Measurements from ENCODE around the gene NPPC. TPM values are rescaled to one million over a fixed set of nuclear protein-coding genes. Genes with fewer than 3 reads are reported as not detected.
"Not testable (repeated sequence)": the region's sequence is repeated elsewhere in the genome, so short reads cannot be mapped to it uniquely, and the experiment has no call there.

NPPC gene
- polyA plus RNA-seq, 3 donors: not detected

DNA sequence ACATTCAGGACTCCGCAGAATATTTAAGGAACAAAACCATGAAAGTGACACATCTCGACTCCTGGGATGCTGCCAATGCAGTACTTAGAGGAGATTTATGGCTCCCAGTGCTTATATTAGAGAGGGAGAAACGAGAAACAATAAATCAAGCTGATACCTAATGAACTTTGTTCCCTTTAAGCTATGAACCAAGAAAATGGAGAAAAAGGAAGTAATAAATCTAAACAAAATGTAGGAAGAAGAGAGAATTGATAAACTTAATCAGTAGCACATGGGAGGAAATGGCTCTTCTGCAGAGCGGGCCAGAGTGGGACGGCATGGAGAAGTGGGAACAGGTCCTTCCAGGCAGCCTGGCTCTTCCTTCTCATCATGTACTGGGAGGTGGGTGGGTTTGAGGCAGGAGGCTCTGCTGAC, 42.7 kb downstream of the NPPC start:
- Histone ChIP-seq H3K79me2 (ENCODE audit: insufficient read depth, low read length) (no peaks in the 10 kb centered on the region), H3K27ac (ENCODE audit: low read depth in 1 of 2, low read length in 2 of 2) (no peak overlapping the region), H3K4me1 (ENCODE audit: control insufficient read depth in 1 of 2, insufficient read depth in 2 of 2, low read length in 2 of 2) (no peaks in the 10 kb centered on the region), H4K20me1 (ENCODE audit: insufficient read depth, low read length) (no peaks in the 10 kb centered on the region), H3K9me3 (replicated peaks in 1 of 2; ENCODE audit: control insufficient read depth in 1 of 2, insufficient read depth in 1 of 2, low read length in 2 of 2) (peaks cover 0 to 17% of the 10 kb centered on the region in 2 donors), H3K27me3 (ENCODE audit: control insufficient read depth in 2 of 2, insufficient read depth in 2 of 2, low read length in 2 of 2) (no peaks in the 10 kb centered on the region), H2AFZ (ENCODE audit: insufficient read depth, low read depth, low read length, poor library complexity, severe bottlenecking) (peak overlapping the region; percentile 33), H3K9ac (ENCODE audit: insufficient read depth, low read length, poor library complexity, severe bottlenecking) (no peak overlapping the region), H3K4me2 (replicated peaks; ENCODE audit: extremely low read depth, low read length, poor library complexity, severe bottlenecking) (no peak overlapping the region), H3K36me3 (replicated peaks in 1 of 2; ENCODE audit: control insufficient read depth in 1 of 2, insufficient read depth in 2 of 2, low read length in 2 of 2) (no peaks in the 10 kb centered on the region), H3K4me3 (replicated peaks in 1 of 3; ENCODE audit: low read depth in 2 of 3, low read length in 3 of 3) (no peak overlapping the region)
- Mint-ChIP-seq H3K4me1 (peaks cover 4% of the 10 kb centered on the region), H3K9me3 (peaks cover 2 to 18% (median 9%) of the 10 kb centered on the region in 7 donors), H3K4me3 (no peak overlapping the region), H3K36me3 (no peaks in the 10 kb centered on the region), H3K27ac (no peak overlapping the region), H3K27me3 (ENCODE audit: low read depth in 3 of 3) (peaks cover 6 to 12% (median 12%) of the 10 kb centered on the region in 3 donors)
- intact Hi-C loops (cut with micrococcal nuclease): no loop called here
- no CpG with 5 or more reads among the region's 5 CpGs for WGBS (ENCODE audit: insufficient coverage)
- no peak for TF ChIP-seq CTCF (IDR thresholded peaks at IDR 0.05)
- DNase-seq: no peak

GRCh38 chr2:231882646-231883045, 43.5 kb downstream of the NPPC start:
- Histone ChIP-seq H3K27me3 (ENCODE audit: control insufficient read depth in 2 of 2, insufficient read depth in 2 of 2, low read length in 2 of 2) (no peaks in the 10 kb centered on the region), H2AFZ (ENCODE audit: insufficient read depth, low read depth, low read length, poor library complexity, severe bottlenecking) (no peak overlapping the region), H3K4me2 (replicated peaks; ENCODE audit: extremely low read depth, low read length, poor library complexity, severe bottlenecking) (no peak overlapping the region), H3K79me2 (ENCODE audit: insufficient read depth, low read length) (no peaks in the 10 kb centered on the region), H3K4me1 (ENCODE audit: control insufficient read depth in 1 of 2, insufficient read depth in 2 of 2, low read length in 2 of 2) (no peaks in the 10 kb centered on the region), H3K4me3 (replicated peaks in 1 of 3; ENCODE audit: low read depth in 2 of 3, low read length in 3 of 3) (no peak overlapping the region), H3K36me3 (replicated peaks in 1 of 2; ENCODE audit: control insufficient read depth in 1 of 2, insufficient read depth in 2 of 2, low read length in 2 of 2) (no peaks in the 10 kb centered on the region), H3K27ac (ENCODE audit: low read depth in 1 of 2, low read length in 2 of 2) (no peak overlapping the region), H4K20me1 (ENCODE audit: insufficient read depth, low read length) (no peaks in the 10 kb centered on the region), H3K9me3 (replicated peaks in 1 of 2; ENCODE audit: control insufficient read depth in 1 of 2, insufficient read depth in 1 of 2, low read length in 2 of 2) (peaks cover 0 to 17% of the 10 kb centered on the region in 2 donors), H3K9ac (ENCODE audit: insufficient read depth, low read length, poor library complexity, severe bottlenecking) (no peak overlapping the region)
- H3K4me3 Mint-ChIP-seq: no peak overlapping the region
- TF ChIP-seq CTCF (IDR thresholded peaks at IDR 0.05): no peak
- H3K36me3 Mint-ChIP-seq: no peaks in the 10 kb centered on the region
- H3K4me1 Mint-ChIP-seq: peaks cover 4% of the 10 kb centered on the region
- WGBS (ENCODE audit: insufficient coverage): no CpG with 5 or more reads among the region's 7 CpGs
- intact Hi-C loops (cut with micrococcal nuclease): no loop called here
- H3K9me3 Mint-ChIP-seq: peaks cover 2 to 18% (median 9%) of the 10 kb centered on the region in 7 donors
- no peak overlapping the region for H3K27ac Mint-ChIP-seq
- peaks cover 6 to 13% (median 12%) of the 10 kb centered on the region in 3 donors for H3K27me3 Mint-ChIP-seq (ENCODE audit: low read depth in 3 of 3)
- DNase-seq: no peak

DNA sequence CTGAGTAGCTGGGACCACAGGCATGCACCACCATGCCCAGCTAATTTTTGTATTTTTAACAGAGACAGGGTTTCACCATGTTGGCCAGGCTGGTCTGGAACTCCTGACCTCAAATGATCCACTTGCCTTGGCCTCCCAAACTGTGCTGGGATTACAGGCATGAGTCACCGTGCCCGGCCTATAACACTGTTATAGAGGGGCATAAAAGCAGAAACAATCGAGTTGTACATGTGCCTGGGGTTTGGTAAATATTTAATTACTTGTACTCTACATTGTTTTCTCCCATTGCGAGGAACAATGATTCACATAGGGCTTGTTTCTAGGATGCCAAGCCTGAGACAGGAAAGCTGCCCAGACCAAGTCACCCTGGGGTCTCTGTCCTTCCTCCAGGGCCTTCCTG, 45.8 kb downstream of the NPPC start:
- intact Hi-C loops (cut with micrococcal nuclease); H3K9ac ChIP-seq (ENCODE audit: insufficient read depth, low read length, poor library complexity, severe bottlenecking); H3K36me3 ChIP-seq (replicated peaks in 1 of 2; ENCODE audit: control insufficient read depth in 1 of 2, insufficient read depth in 2 of 2, low read length in 2 of 2); H3K9me3 Mint-ChIP-seq; H3K4me1 ChIP-seq (ENCODE audit: control insufficient read depth in 1 of 2, insufficient read depth in 2 of 2, low read length in 2 of 2); H3K36me3 Mint-ChIP-seq; H3K27ac ChIP-seq (ENCODE audit: low read depth in 1 of 2, low read length in 2 of 2); H4K20me1 ChIP-seq (ENCODE audit: insufficient read depth, low read length); H3K4me3 Mint-ChIP-seq; H3K27ac Mint-ChIP-seq; DNase-seq; H3K4me3 ChIP-seq (replicated peaks in 1 of 3; ENCODE audit: low read depth in 2 of 3, low read length in 3 of 3); H2AFZ ChIP-seq (ENCODE audit: insufficient read depth, low read depth, low read length, poor library complexity, severe bottlenecking); H3K79me2 ChIP-seq (ENCODE audit: insufficient read depth, low read length); H3K27me3 ChIP-seq (ENCODE audit: control insufficient read depth in 2 of 2, insufficient read depth in 2 of 2, low read length in 2 of 2); H3K4me2 ChIP-seq (replicated peaks; ENCODE audit: extremely low read depth, low read length, poor library complexity, severe bottlenecking); H3K4me1 Mint-ChIP-seq; H3K9me3 ChIP-seq (replicated peaks in 1 of 2; ENCODE audit: control insufficient read depth in 1 of 2, insufficient read depth in 1 of 2, low read length in 2 of 2): not testable (repeated sequence)
- 86% methylated on average over 1 of the region's 4 CpGs for WGBS (ENCODE audit: insufficient coverage)
- peaks cover 4 to 15% (median 12%) of the 10 kb centered on the region in 3 donors for H3K27me3 Mint-ChIP-seq (ENCODE audit: low read depth in 3 of 3)

Data from CD14-positive monocyte (primary cell).